WTC11 (cell line): ENCODE data around the gene PCSK5. TPM values are rescaled to one million over a fixed set of nuclear protein-coding genes. Genes with fewer than 3 reads are reported as not detected.

Experiments
- ATAC-seq: fragments of 200-7000 bp; cut with Tn5 transposase; 2 replicates; pipeline ENCODE4 v1.10.0; 2021; ENCODE audit warnings: mild to moderate bottlenecking, moderate library complexity
- CTCF ChIA-PET: fragments of 300-600 bp; sonication (Branson Sonifier 250); formaldehyde crosslinking; loops from one replicate; lab custom pipeline; 2021; ENCODE audit warnings: antibody characterized with exemption; lab: Charles Lee
- POLR2A ChIA-PET: fragments of 350-600 bp; sonication (Branson Sonifier 250); formaldehyde crosslinking; loops from one replicate; lab custom pipeline; 2021; ENCODE audit warnings: antibody characterized with exemption; lab: Charles Lee
- DNase-seq: peaks from one replicate; pipeline ENCODE4 v3.0.0; 2021; ENCODE audit warnings: low spot score
- H3K27ac Mint-ChIP-seq: 2 replicates; pipeline ENCODE4 v1.8.0; 2021; ENCODE audit warnings: mixed read lengths
- H3K27me3 Mint-ChIP-seq: 2 replicates; pipeline ENCODE4 v1.8.0; 2021; ENCODE audit warnings: low read depth, mild to moderate bottlenecking, moderate library complexity, mixed read lengths
- H3K36me3 Mint-ChIP-seq: 2 replicates; pipeline ENCODE4 v1.8.0; 2021; ENCODE audit warnings: mixed read lengths
- H3K4me1 Mint-ChIP-seq: 2 replicates; pipeline ENCODE4 v1.8.0; 2022; ENCODE audit warnings: mixed read lengths
- H3K4me3 Mint-ChIP-seq: 2 replicates; pipeline ENCODE4 v1.8.0; 2021; ENCODE audit warnings: mild to moderate bottlenecking, moderate library complexity, mixed read lengths
- H3K9me3 Mint-ChIP-seq: 2 replicates; pipeline ENCODE4 v1.8.0; 2021; ENCODE audit warnings: mixed read lengths
- ATF1 ChIP-seq: sonication (generic); formaldehyde crosslinking; IDR thresholded peaks from 2 replicates; pipeline ENCODE4 v1.8.1; 2023; ENCODE audit warnings: mild to moderate bottlenecking, moderate library complexity, missing genetic modification reagents
- ELF4 ChIP-seq: sonication (generic); formaldehyde crosslinking; IDR thresholded peaks from 2 replicates; pipeline ENCODE4 v1.8.1; 2022; ENCODE audit warnings: low read depth, mild to moderate bottlenecking, moderate library complexity, missing genetic modification reagents
- FOXJ3 ChIP-seq: sonication (generic); formaldehyde crosslinking; IDR thresholded peaks from 2 replicates; pipeline ENCODE4 v1.9.0; 2021; ENCODE audit warnings: missing genetic modification reagents, mild to moderate bottlenecking, borderline replicate concordance
- NR2C2 ChIP-seq: sonication (generic); formaldehyde crosslinking; IDR thresholded peaks from 2 replicates; pipeline ENCODE4 v1.8.0; 2022; ENCODE audit warnings: mild to moderate bottlenecking, missing genetic modification reagents
- OVOL2 ChIP-seq: fragments of 250-450 bp; sonication (Bioruptor Pico); IDR thresholded peaks from 2 replicates; pipeline ENCODE4 v1.9.0; 2021; ENCODE audit warnings: mild to moderate bottlenecking, borderline replicate concordance
- PRRX2 ChIP-seq: fragments of 250-450 bp; sonication (Bioruptor Pico); IDR thresholded peaks from 2 replicates; pipeline ENCODE4 v1.8.0; 2021; ENCODE audit warnings: mild to moderate bottlenecking
- SOX15 ChIP-seq: fragments of 250-450 bp; sonication (Bioruptor Pico); IDR thresholded peaks from 2 replicates; pipeline ENCODE4 v1.9.0; 2021; ENCODE audit warnings: mild to moderate bottlenecking
- TEAD1 ChIP-seq: sonication (generic); formaldehyde crosslinking; IDR thresholded peaks from 2 replicates; pipeline ENCODE4 v1.8.0; 2022; ENCODE audit warnings: mild to moderate bottlenecking, missing genetic modification reagents
- TP53 ChIP-seq: sonication (generic); formaldehyde crosslinking; IDR thresholded peaks from 2 replicates; pipeline ENCODE4 v1.8.1; 2023; ENCODE audit warnings: mild to moderate bottlenecking, missing genetic modification reagents
- ZBTB21 ChIP-seq: sonication (generic); formaldehyde crosslinking; IDR thresholded peaks from 2 replicates; pipeline ENCODE4 v1.8.1; 2023; ENCODE audit warnings: mild to moderate bottlenecking, missing genetic modification reagents, borderline replicate concordance
- ZNF138 ChIP-seq: sonication (generic); formaldehyde crosslinking; conservative IDR thresholded peaks from 2 replicates; pipeline ENCODE4 v1.8.1; 2022; ENCODE audit warnings: mild to moderate bottlenecking, moderate library complexity, missing genetic modification reagents
- ZNF396 ChIP-seq: fragments of 250-450 bp; sonication (Bioruptor Pico); IDR thresholded peaks from 2 replicates; pipeline ENCODE4 v1.8.0; 2021; ENCODE audit warnings: mild to moderate bottlenecking, moderate library complexity, borderline replicate concordance
- total RNA-seq: library from RNA; stranded (reverse); gene quantifications from 3 replicates; pipeline ENCODE4 v1.2.3, GENCODE V29; 2021
- TF ChIP-seq, protein P1 (sequence below): sonication (generic); formaldehyde crosslinking; IDR thresholded peaks from 2 replicates; pipeline ENCODE4 v1.8.1; 2023; ENCODE audit warnings: mild to moderate bottlenecking, missing genetic modification reagents, moderate library complexity
- TF ChIP-seq, protein P2 (sequence below): sonication (generic); formaldehyde crosslinking; conservative IDR thresholded peaks from 2 replicates; pipeline ENCODE4 v1.8.1; 2023; ENCODE audit warnings: mild to moderate bottlenecking, low read depth, missing genetic modification reagents, moderate library complexity
- TF ChIP-seq, protein P3 (sequence below): sonication (generic); formaldehyde crosslinking; conservative IDR thresholded peaks from 2 replicates; pipeline ENCODE4 v1.8.1; 2022; ENCODE audit warnings: mild to moderate bottlenecking, missing genetic modification reagents
- TF ChIP-seq, protein P4 (sequence below): sonication (generic); formaldehyde crosslinking; IDR thresholded peaks from 2 replicates; pipeline ENCODE4 v1.8.0; 2023; ENCODE audit warnings: missing genetic modification reagents, mild to moderate bottlenecking, borderline replicate concordance
- TF ChIP-seq, protein P5 (sequence below): sonication (generic); formaldehyde crosslinking; IDR thresholded peaks from 2 replicates; pipeline ENCODE4 v1.8.0; 2022; ENCODE audit warnings: missing genetic modification reagents

The PCSK5 gene
- total RNA-seq, 1 experiment from 2014 or later = 30.6 TPM

DNA sequence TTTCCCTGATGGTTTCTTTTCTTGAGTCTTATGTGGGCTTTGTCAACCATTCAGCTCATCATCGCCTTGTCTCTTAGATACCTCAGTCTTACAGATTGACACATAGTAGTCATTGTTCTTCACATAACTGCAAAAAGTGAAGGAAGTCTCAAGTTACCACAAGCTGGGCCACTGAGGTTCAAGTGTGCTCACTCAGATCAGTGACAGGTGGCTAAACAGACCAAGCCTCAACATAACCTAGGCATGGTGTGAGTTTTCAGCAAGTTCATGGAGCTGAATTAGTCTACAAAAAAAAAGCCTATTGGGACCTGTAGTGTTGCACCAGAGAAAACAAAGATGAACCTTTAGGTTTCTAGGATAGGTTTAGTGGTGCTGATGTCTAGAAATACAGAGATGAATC, 445.6 kb downstream of the PCSK5 start:
- ATAC-seq (no peak), DNase-seq (no peak)
- TF ChIP-seq, protein P1, sequence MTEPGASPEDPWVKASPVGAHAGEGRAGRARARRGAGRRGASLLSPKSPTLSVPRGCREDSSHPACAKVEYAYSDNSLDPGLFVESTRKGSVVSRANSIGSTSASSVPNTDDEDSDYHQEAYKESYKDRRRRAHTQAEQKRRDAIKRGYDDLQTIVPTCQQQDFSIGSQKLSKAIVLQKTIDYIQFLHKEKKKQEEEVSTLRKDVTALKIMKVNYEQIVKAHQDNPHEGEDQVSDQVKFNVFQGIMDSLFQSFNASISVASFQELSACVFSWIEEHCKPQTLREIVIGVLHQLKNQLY (CRISPR knock-in tag) = no peak
- TF ChIP-seq PRRX2 (CRISPR knock-in tag) (no peak), TP53 (CRISPR knock-in tag) (no peak), ZBTB21 (CRISPR knock-in tag) (no peak), SOX15 (CRISPR knock-in tag) (no peak), ATF1 (CRISPR knock-in tag) (no peak), ZNF138 (no peak), OVOL2 (CRISPR knock-in tag) (no peak), NR2C2 (CRISPR knock-in tag) (no peak), ELF4 (CRISPR knock-in tag) (no peak), FOXJ3 (CRISPR knock-in tag) (no peak), TEAD1 (CRISPR knock-in tag) (no peak), ZNF396 (CRISPR knock-in tag) (no peak)
- TF ChIP-seq, protein P2, sequence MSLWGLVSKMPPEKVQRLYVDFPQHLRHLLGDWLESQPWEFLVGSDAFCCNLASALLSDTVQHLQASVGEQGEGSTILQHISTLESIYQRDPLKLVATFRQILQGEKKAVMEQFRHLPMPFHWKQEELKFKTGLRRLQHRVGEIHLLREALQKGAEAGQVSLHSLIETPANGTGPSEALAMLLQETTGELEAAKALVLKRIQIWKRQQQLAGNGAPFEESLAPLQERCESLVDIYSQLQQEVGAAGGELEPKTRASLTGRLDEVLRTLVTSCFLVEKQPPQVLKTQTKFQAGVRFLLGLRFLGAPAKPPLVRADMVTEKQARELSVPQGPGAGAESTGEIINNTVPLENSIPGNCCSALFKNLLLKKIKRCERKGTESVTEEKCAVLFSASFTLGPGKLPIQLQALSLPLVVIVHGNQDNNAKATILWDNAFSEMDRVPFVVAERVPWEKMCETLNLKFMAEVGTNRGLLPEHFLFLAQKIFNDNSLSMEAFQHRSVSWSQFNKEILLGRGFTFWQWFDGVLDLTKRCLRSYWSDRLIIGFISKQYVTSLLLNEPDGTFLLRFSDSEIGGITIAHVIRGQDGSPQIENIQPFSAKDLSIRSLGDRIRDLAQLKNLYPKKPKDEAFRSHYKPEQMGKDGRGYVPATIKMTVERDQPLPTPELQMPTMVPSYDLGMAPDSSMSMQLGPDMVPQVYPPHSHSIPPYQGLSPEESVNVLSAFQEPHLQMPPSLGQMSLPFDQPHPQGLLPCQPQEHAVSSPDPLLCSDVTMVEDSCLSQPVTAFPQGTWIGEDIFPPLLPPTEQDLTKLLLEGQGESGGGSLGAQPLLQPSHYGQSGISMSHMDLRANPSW (CRISPR knock-in tag) = no peak
- TF ChIP-seq, protein P3, sequence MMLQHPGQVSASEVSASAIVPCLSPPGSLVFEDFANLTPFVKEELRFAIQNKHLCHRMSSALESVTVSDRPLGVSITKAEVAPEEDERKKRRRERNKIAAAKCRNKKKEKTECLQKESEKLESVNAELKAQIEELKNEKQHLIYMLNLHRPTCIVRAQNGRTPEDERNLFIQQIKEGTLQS (CRISPR knock-in tag) = no peak
- TF ChIP-seq, protein P4, sequence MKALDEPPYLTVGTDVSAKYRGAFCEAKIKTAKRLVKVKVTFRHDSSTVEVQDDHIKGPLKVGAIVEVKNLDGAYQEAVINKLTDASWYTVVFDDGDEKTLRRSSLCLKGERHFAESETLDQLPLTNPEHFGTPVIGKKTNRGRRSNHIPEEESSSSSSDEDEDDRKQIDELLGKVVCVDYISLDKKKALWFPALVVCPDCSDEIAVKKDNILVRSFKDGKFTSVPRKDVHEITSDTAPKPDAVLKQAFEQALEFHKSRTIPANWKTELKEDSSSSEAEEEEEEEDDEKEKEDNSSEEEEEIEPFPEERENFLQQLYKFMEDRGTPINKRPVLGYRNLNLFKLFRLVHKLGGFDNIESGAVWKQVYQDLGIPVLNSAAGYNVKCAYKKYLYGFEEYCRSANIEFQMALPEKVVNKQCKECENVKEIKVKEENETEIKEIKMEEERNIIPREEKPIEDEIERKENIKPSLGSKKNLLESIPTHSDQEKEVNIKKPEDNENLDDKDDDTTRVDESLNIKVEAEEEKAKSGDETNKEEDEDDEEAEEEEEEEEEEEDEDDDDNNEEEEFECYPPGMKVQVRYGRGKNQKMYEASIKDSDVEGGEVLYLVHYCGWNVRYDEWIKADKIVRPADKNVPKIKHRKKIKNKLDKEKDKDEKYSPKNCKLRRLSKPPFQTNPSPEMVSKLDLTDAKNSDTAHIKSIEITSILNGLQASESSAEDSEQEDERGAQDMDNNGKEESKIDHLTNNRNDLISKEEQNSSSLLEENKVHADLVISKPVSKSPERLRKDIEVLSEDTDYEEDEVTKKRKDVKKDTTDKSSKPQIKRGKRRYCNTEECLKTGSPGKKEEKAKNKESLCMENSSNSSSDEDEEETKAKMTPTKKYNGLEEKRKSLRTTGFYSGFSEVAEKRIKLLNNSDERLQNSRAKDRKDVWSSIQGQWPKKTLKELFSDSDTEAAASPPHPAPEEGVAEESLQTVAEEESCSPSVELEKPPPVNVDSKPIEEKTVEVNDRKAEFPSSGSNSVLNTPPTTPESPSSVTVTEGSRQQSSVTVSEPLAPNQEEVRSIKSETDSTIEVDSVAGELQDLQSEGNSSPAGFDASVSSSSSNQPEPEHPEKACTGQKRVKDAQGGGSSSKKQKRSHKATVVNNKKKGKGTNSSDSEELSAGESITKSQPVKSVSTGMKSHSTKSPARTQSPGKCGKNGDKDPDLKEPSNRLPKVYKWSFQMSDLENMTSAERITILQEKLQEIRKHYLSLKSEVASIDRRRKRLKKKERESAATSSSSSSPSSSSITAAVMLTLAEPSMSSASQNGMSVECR = no peak
- Mint-ChIP-seq H3K9me3 (peaks cover 1% of the 10 kb centered on the region), H3K27me3 (peaks cover 8% of the 10 kb centered on the region; the same call in 1 of the 2 replicates), H3K4me3 (no peak overlapping the region), H3K4me1 (peaks cover 11% of the 10 kb centered on the region; the same call in 1 of the 2 replicates), H3K36me3 (no peaks in the 10 kb centered on the region), H3K27ac (no peak overlapping the region)
- POLR2A ChIA-PET = no interaction called here
- CTCF ChIA-PET = no interaction called here

DNA sequence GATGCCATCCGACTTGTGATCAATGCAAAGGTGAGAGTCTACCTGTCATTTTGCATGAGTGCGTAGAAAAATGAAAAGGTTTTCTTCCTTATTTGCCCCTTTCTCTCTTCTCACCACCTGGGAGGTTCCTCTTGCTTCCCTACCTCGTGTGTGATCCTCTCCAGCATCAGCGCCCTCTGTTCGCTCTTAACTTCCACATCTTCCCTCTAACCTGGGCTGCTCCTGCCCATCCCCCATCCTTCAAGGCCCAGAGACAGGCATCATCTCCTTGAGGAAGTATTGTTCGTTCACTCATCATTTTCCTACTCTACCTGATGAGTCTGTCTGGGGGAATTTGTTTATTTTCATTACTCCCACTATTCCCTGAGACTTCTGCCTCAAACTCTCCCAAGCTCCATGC, 447.9 kb downstream of the PCSK5 start:
- ATAC-seq (peak; percentile 73), DNase-seq (no peak)
- ChIA-PET CTCF (no interaction called here), POLR2A (no interaction called here)
- H3K4me3 Mint-ChIP-seq = no peak overlapping the region
- H3K4me1 Mint-ChIP-seq = peaks cover 11% of the 10 kb centered on the region; the same call in 1 of the 2 replicates
- H3K9me3 Mint-ChIP-seq = no peaks in the 10 kb centered on the region
- no peak overlapping the region for H3K27ac Mint-ChIP-seq
- H3K36me3 Mint-ChIP-seq = no peaks in the 10 kb centered on the region
- TF ChIP-seq, protein P5, sequence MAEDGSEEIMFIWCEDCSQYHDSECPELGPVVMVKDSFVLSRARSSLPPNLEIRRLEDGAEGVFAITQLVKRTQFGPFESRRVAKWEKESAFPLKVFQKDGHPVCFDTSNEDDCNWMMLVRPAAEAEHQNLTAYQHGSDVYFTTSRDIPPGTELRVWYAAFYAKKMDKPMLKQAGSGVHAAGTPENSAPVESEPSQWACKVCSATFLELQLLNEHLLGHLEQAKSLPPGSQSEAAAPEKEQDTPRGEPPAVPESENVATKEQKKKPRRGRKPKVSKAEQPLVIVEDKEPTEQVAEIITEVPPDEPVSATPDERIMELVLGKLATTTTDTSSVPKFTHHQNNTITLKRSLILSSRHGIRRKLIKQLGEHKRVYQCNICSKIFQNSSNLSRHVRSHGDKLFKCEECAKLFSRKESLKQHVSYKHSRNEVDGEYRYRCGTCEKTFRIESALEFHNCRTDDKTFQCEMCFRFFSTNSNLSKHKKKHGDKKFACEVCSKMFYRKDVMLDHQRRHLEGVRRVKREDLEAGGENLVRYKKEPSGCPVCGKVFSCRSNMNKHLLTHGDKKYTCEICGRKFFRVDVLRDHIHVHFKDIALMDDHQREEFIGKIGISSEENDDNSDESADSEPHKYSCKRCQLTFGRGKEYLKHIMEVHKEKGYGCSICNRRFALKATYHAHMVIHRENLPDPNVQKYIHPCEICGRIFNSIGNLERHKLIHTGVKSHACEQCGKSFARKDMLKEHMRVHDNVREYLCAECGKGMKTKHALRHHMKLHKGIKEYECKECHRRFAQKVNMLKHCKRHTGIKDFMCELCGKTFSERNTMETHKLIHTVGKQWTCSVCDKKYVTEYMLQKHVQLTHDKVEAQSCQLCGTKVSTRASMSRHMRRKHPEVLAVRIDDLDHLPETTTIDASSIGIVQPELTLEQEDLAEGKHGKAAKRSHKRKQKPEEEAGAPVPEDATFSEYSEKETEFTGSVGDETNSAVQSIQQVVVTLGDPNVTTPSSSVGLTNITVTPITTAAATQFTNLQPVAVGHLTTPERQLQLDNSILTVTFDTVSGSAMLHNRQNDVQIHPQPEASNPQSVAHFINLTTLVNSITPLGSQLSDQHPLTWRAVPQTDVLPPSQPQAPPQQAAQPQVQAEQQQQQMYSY (CRISPR knock-in tag) = peak; percentile 86
- no peak for TF ChIP-seq ZNF138
- H3K27me3 Mint-ChIP-seq = no peaks in the 10 kb centered on the region
